Upper lobe of left lung (tissue), 6 donors: ENCODE results near the gene CAGE1. TPM values are rescaled to one million over a fixed set of nuclear protein-coding genes. Genes with fewer than 3 reads are reported as not detected.
A peak's percentile ranks its signal among the peaks of the same experiment; 100 is the strongest.
"Not testable (repeated sequence)": the region's sequence is repeated elsewhere in the genome, so short reads cannot be mapped to it uniquely, and the experiment has no call there.

Source experiments
- ATAC-seq, 2 donors: fragments of 200-7000 bp; cut with Tn5 transposase; one replicate each; pipeline ENCODE4 v1.9.1; 2022; ENCODE audit warnings: mild to moderate bottlenecking in 2 of 2, moderate library complexity in 2 of 2; ENCODE audit not compliant: low FRiP score in 2 of 2
- DNase-seq, 2 donors: peaks; one replicate each; pipeline ENCODE4 v3.0.0-alpha.2; 2019 to 2020
- H3K27ac ChIP-seq, 4 donors: fragments of 200-600 bp; sonication (generic); one replicate each; pipeline ENCODE4 v1.5.1; 2016 to 2019
- H3K27me3 ChIP-seq, 4 donors: fragments of 200-600 bp; sonication (generic); one replicate each; pipeline ENCODE4 v1.5.1; 2017 to 2019
- H3K36me3 ChIP-seq, 4 donors: fragments of 200-600 bp; sonication (generic); one replicate each; pipeline ENCODE4 v1.5.1; 2016 to 2019
- H3K4me1 ChIP-seq, 4 donors: fragments of 200-600 bp; sonication (generic); one replicate each; pipeline ENCODE4 v1.5.1; 2018 to 2019
- H3K4me3 ChIP-seq, 4 donors: fragments of 200-600 bp; sonication (generic); one replicate each; pipeline ENCODE4 v1.5.1; 2017 to 2019; ENCODE audit warnings: mild to moderate bottlenecking in 2 of 4, moderate library complexity in 1 of 4
- H3K9me3 ChIP-seq, 4 donors: fragments of 200-600 bp; sonication (generic); one replicate each; pipeline ENCODE4 v1.5.1; 2018 to 2019
- EP300 ChIP-seq, 4 donors: sonication (generic); formaldehyde crosslinking; IDR thresholded peaks; one replicate each; pipeline ENCODE4 v1.5.1; 2017; ENCODE audit warnings: antibody characterized with exemption in 4 of 4, control low read depth in 2 of 4
- POLR2A ChIP-seq, 4 donors: fragments of 450-650 bp; IDR thresholded peaks; one replicate each; pipeline ENCODE4 v1.5.1; 2016 to 2017; ENCODE audit warnings: antibody characterized with exemption in 4 of 4, mild to moderate bottlenecking in 2 of 4
- POLR2AphosphoS5 ChIP-seq, 2 donors: sonication (generic); formaldehyde crosslinking; IDR thresholded peaks; one replicate each; pipeline ENCODE4 v1.5.1; 2017; ENCODE audit warnings: antibody characterized with exemption in 2 of 2
- WGBS, 2 donors: methylation state at CpG; one replicate each; pipeline ENCODE4 v1.1.5; 2017 to 2018; 5-methylcytosine and 5-hydroxymethylcytosine counted together
- total RNA-seq, 6 donors: library from RNA; depleted of rRNA in 4 of 6; stranded (reverse); fragments of >200 nt in 4 of 6; gene quantifications; one replicate each; pipeline versions ENCODE4 v1.1.0 to v1.2.1, GENCODE V29; 2016 to 2021
- TF ChIP-seq, protein P1 (sequence below), 6 experiments: fragments of 450-650 bp in 4 of 6; fragments of 200-600 bp in 2 of 6; sonication (generic) in 2 of 6; IDR thresholded peaks; one replicate each; pipeline ENCODE4 v1.5.1; 2016 to 2019; ENCODE audit warnings: antibody characterized with exemption in 6 of 6
- donor health status: DM: no; HTN: no; CAD: no; lungs with moderate emphysema.
- donor health status: DM: no; HTN: yes; CAD: no; lungs with severe emphysema.

CAGE1 gene
- total RNA-seq, 6 donors from 2014 or later = not detected

DNA sequence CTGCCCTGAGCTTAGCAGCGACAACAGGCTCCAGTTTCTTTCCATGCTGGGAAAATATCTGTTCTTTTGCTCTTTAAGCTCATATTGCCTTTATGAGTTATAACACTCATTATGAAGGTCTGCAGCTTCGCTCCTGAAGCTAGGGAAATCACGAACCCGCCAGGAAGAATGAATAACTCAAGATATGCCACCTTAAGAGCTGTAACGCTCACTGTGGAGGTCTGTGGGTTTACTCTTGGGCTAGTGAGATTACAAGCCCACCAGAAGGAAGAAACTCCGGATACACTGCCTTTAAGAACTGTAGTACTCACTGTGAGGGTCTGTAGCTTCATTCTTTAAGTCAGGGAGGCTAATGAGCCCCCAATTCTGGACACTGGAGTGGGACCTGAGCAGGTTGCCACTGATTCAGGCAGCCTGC, 73.6 kb downstream of the CAGE1 start:
- TF ChIP-seq EP300 (IDR thresholded peaks at IDR 0.05) (no peak), POLR2A (IDR thresholded peaks at IDR 0.05) (no peak), POLR2AphosphoS5 (IDR thresholded peaks at IDR 0.05) (no peak)
- TF ChIP-seq, protein P1, sequence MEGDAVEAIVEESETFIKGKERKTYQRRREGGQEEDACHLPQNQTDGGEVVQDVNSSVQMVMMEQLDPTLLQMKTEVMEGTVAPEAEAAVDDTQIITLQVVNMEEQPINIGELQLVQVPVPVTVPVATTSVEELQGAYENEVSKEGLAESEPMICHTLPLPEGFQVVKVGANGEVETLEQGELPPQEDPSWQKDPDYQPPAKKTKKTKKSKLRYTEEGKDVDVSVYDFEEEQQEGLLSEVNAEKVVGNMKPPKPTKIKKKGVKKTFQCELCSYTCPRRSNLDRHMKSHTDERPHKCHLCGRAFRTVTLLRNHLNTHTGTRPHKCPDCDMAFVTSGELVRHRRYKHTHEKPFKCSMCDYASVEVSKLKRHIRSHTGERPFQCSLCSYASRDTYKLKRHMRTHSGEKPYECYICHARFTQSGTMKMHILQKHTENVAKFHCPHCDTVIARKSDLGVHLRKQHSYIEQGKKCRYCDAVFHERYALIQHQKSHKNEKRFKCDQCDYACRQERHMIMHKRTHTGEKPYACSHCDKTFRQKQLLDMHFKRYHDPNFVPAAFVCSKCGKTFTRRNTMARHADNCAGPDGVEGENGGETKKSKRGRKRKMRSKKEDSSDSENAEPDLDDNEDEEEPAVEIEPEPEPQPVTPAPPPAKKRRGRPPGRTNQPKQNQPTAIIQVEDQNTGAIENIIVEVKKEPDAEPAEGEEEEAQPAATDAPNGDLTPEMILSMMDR (IDR thresholded peaks at IDR 0.05) = no peak
- peaks cover 9 to 20% (median 18%) of the 10 kb centered on the region in 4 donors for H3K4me1 ChIP-seq
- H3K27me3 ChIP-seq = no peaks in the 10 kb centered on the region
- H3K9me3 ChIP-seq = no peaks in the 10 kb centered on the region
- DNase-seq (no peak), ATAC-seq (no peak)
- no peaks in the 10 kb centered on the region for H3K36me3 ChIP-seq
- whole genome bisulfite sequencing, 2 donors = 72 to 76% methylated on average over 6 of the region's 6 CpGs
- H3K27ac ChIP-seq = no peak overlapping the region
- H3K4me3 ChIP-seq = no peak overlapping the region

DNA sequence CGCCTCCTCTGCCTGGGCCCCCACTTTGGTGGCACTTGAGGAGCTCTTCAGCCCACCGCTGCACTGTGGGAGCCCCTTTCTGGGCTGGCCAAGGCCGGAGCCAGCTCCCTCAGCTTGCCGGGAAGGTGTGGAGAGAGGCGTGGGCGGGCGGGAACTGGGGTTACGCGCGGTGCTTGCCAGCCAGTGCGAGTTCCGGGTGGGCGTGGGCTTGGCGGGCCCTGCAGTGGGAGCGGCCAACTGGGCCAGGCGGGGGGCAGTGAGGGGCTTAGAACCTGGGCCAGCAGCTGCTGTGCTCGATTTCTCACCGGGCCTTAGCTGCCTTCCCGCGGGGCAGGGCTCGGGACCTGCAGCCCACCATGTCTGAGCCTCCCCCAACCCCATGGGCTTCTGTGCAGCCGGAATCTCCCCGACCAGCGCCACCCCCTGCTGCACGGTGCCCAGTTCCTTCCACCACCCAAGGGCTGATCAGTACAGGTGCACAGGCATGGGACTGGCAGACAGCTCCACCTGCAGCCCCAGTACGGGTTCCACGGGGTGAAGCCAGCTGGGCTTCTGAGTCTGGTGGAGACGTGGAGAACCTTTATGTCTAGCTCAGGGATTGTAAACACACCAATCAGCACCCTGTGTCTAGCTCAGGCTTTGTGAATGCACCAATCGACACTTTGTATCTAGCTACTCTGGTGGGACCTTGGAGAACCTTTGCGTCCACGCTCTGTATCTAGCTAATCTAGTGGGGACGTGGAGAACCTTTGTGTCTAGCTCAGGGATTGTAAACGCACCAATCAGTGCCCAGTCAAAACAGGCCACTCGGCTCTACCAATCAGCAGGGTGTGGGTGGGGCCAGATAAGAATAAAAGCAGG, 74.2 kb downstream of the CAGE1 start:
- 85 to 89% methylated on average over 22 to 32 of the region's 34 CpGs for WGBS, 2 donors
- H3K27me3 ChIP-seq, H3K4me3 ChIP-seq, H3K36me3 ChIP-seq, ATAC-seq, H3K9me3 ChIP-seq, H3K27ac ChIP-seq: not testable (repeated sequence)
- peaks cover 15 to 26% (median 24%) of the 10 kb centered on the region in 4 donors for H3K4me1 ChIP-seq
- DNase-seq = peak in 1 of 2 donors; percentile 58

DNA sequence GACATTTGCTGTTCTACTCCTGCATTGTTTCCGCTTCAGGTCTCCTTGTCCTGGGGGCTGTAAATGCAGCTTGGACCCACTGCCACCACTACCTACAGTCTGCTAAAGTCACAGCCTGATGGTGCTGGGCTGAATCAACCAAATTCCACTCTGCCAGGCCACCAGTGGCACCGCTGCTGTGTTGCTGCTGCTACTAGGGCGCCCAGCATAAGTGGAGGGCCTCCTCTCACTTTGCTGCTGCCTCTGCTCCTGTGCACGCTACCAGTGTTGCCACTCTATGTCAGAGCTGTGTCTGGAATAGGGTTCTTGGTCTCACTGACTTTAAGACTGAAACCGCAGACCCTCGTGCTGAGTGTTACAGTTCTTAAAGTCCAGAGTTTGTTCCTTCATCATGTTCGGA, 75.1 kb downstream of the CAGE1 start:
- H3K4me1 ChIP-seq = peaks cover 15 to 26% (median 24%) of the 10 kb centered on the region in 4 donors
- no peak overlapping the region for H3K4me3 ChIP-seq
- peaks cover 0 to 8% (median 5%) of the 10 kb centered on the region in 4 donors for H3K36me3 ChIP-seq
- H3K27ac ChIP-seq = no peak overlapping the region
- no peak for ATAC-seq
- WGBS, 2 donors = 86% methylated on average over 7 of the region's 7 CpGs
- no peaks in the 10 kb centered on the region for H3K9me3 ChIP-seq
- DNase-seq = no peak
- TF ChIP-seq POLR2A (IDR thresholded peaks at IDR 0.05) (no peak), EP300 (IDR thresholded peaks at IDR 0.05) (no peak), POLR2AphosphoS5 (IDR thresholded peaks at IDR 0.05) (no peak)
- TF ChIP-seq, protein P1 (IDR thresholded peaks at IDR 0.05) = no peak
- no peaks in the 10 kb centered on the region for H3K27me3 ChIP-seq

DNA sequence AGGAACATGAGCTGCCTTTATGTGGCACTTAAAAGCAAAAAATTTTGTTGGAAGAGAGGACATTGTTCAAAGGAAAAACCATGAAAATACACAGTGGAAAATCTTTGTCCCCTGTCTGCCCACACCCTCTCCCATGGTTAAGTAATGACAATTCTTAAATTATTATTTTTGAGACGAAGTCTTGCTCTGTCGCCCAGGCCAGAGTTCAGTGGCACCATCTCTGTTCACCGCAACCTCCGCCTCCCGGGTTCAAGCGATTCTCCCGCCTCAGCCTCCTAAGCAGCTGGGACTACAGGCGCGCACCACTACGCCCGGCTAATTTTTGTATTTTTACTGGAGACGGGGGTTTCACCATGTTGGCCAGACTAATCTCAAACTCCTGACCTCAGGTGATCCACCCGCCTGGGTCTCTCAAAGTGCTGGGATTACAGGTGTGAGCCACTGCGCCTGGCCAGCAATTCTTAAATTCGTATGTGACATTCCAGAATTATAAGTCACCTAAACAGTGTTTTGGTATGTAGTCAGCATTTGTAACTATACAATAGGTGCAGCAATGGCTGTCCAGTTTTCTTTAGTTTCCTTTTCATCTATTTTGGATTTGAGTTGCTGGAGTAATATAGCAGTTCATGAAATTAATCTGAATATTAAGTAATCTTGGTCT, 75.9 kb downstream of the CAGE1 start:
- WGBS, 2 donors = 88 to 90% methylated on average over 15 of the region's 15 CpGs
- TF ChIP-seq, protein P1 (IDR thresholded peaks at IDR 0.05) = no peak
- peak overlapping the region in 3 of 4 donors; percentile 99 to 100 (median 100) for H3K4me3 ChIP-seq
- ATAC-seq (no peak), DNase-seq (no peak)
- peaks cover 15 to 31% (median 28%) of the 10 kb centered on the region in 4 donors for H3K4me1 ChIP-seq
- no peaks in the 10 kb centered on the region for H3K9me3 ChIP-seq
- H3K27me3 ChIP-seq = no peaks in the 10 kb centered on the region
- H3K27ac ChIP-seq = peak overlapping the region; percentile 92 to 97 (median 96)
- peaks cover 0 to 16% (median 13%) of the 10 kb centered on the region in 4 donors for H3K36me3 ChIP-seq

DNA sequence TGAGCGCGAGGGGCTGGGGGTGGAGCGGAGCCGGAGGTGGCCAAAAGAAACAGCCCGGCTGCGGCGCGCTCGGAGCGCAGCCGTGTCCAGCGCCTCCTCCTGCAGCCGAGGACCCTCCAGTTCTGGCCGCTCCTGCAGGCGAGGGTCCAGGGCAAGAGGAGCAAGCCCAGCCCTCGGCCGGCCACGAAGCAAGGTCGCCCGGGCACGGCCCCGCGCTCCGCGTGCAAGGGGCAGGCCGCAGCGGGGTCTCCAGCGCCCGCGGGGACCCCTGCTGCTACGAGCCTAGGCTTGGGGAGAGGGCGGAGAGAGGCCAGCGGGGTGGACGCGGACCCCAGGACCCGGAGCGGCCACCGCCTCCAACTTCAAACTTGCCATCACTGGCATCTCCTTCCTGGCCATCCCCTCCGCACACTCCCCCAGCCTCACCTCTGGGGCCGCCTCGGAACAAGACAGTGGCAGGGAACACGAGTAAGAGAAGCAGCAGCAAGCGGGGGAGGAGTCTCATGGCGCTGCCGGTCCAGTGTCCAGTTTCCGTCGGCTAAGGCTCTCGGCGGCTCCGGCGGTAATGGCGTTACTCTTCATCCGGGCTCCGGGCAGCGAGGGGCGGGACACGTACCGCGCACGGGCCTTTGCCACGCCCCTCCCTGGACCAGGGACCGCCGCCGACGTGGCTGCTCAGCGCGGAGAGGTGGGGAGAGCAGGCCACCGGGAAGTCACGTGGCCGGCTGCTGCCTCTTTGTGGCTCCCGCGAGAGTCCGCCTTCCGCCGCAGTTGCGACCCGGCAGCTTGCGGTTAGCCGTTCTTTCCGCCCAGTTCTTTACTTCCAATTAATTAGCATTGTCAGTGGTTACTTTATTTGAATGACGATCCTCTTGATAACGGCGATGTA, 76.7 kb downstream of the CAGE1 start, which contains the start of gene SSR1:
Gene SSR1, minus strand, starts transcription at position 584 of the 889 bp plus-strand sequence. Its CDS starts 79 bp downstream, at position 505.
- peak within 1 kb of the TSS; percentile 92 to 97 (median 96) for H3K27ac ChIP-seq
- H3K36me3 ChIP-seq = peaks cover 0 to 24% (median 15%) of the 10 kb centered on the region in 4 donors
- peak; percentile 100 for ATAC-seq
- WGBS, 2 donors = 0 to 1% methylated on average over 23 to 55 of the region's 83 CpGs
- TF ChIP-seq POLR2A (IDR thresholded peaks at IDR 0.05) (peak in 3 of 4 donors; percentile 36 to 90 (median 69)), EP300 (IDR thresholded peaks at IDR 0.05) (peak in 1 of 4 donors; percentile 91), POLR2AphosphoS5 (IDR thresholded peaks at IDR 0.05) (peak; percentile 87 to 93)
- TF ChIP-seq, protein P1 (IDR thresholded peaks at IDR 0.05) = peak in 1 of 6 experiments; percentile 18
- peak; percentile 98 to 99 for DNase-seq
- peak within 1 kb of the TSS; percentile 90 to 100 (median 100) for H3K4me3 ChIP-seq
- H3K27me3 ChIP-seq = no peaks in the 10 kb centered on the region
- H3K9me3 ChIP-seq = no peaks in the 10 kb centered on the region
- peaks cover 15 to 38% (median 32%) of the 10 kb centered on the region in 4 donors for H3K4me1 ChIP-seq
